Measurements from ENCODE around the gene DDAH1.
A peak's percentile ranks its signal among the peaks of the same experiment; 100 is the strongest.

DDAH1 gene

DNA sequence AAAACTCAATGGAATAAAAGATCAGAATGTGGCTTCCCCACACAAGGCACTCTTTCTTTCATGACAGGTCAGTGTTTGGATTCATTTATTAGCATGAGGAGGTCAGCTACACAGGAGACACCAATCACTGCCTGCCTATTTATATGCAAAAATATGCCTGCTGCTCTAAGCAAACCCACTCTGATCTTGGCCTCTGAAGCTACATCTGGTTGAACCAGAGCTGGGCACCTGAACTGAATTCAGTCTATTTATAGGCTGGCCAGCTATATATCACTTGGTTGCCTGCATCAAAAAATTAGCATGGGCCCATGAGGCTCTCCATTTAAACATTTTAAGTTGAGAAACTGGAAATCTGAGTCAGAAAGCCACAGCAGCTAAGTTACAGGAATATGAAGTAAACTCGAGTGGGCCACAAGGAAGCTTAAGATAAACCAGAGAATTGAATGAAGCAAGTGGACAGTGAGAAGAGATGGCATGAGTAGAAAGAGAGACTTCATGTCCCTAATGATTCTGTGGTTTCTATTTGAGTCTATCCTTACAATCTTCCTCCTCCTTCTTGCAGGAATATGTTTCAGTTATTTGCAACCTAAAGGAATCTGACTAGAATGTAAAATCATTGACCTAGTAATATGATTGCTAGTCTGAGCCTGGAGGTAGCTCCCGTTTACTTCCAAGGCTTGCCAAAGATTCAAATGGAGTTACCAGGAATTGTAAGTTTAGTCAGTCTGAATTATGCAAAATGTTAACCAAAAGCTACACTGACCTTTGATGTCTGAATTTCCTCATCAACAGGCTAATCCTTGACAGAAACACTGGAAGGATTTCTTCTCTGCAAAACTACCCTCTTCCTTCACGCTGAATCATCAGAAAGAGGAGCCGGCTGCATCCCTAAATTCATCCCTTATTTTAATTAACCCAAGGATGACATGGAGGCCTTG, 17.7 kb downstream of the DDAH1 start:
- TF ChIP-seq, protein P1, sequence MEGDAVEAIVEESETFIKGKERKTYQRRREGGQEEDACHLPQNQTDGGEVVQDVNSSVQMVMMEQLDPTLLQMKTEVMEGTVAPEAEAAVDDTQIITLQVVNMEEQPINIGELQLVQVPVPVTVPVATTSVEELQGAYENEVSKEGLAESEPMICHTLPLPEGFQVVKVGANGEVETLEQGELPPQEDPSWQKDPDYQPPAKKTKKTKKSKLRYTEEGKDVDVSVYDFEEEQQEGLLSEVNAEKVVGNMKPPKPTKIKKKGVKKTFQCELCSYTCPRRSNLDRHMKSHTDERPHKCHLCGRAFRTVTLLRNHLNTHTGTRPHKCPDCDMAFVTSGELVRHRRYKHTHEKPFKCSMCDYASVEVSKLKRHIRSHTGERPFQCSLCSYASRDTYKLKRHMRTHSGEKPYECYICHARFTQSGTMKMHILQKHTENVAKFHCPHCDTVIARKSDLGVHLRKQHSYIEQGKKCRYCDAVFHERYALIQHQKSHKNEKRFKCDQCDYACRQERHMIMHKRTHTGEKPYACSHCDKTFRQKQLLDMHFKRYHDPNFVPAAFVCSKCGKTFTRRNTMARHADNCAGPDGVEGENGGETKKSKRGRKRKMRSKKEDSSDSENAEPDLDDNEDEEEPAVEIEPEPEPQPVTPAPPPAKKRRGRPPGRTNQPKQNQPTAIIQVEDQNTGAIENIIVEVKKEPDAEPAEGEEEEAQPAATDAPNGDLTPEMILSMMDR (IDR thresholded peaks at IDR 0.05; ENCODE audit: insufficient read depth, low read depth, low read length, missing control alignments), result no peak
- no peak for DNase-seq (ENCODE audit: low read depth)
- H3K4me3 ChIP-seq (ENCODE audit: low read length), result no peak overlapping the region

DNA sequence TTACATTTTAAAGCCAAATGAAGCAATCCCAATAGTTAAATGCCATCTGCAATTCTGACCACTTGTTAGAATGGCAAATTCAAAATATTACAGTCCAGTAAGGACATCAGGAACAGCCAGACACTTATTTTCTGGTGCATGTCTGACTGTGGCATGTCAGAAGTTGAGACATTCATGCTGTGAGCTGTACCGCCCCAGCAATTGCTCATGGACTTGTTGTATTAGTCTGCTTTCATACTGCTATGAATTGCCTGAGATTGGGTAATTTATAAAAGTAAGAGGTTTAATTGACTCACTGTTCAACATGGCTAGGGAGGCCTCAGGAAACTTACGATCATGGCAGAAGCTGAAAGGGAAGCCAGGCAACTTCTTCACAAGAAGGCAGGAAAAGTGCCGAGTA, 19.1 kb downstream of the DDAH1 start:
- no peak overlapping the region for H3K4me3 ChIP-seq (ENCODE audit: low read length)
- TF ChIP-seq, protein P1 (IDR thresholded peaks at IDR 0.05; ENCODE audit: insufficient read depth, low read depth, low read length, missing control alignments), result no peak
- DNase-seq (ENCODE audit: low read depth), result peak; percentile 89

DNA sequence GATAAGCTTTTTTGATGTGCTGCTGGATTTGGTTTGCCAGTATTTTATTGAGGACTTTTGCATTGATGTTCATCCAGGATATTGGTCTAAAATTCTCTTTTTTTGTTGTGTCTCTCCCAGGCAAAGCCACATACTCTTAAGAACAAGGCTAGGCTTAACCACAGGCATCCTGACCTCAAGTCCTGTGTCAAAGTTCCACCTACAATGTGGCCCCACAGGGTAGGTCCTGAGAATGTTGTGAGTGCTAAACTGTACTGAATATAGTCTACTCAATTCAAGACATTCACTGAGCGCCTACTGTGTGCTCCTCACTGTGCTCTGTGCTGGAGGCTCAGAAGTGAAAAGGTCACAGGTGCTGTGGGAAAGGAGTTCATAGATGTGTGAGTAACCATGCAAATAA, 20.6 kb downstream of the DDAH1 start:
- TF ChIP-seq, protein P1 (IDR thresholded peaks at IDR 0.05; ENCODE audit: insufficient read depth, low read depth, low read length, missing control alignments), result no peak
- no peak for DNase-seq (ENCODE audit: low read depth)
- no peak overlapping the region for H3K4me3 ChIP-seq (ENCODE audit: low read length)

DNA sequence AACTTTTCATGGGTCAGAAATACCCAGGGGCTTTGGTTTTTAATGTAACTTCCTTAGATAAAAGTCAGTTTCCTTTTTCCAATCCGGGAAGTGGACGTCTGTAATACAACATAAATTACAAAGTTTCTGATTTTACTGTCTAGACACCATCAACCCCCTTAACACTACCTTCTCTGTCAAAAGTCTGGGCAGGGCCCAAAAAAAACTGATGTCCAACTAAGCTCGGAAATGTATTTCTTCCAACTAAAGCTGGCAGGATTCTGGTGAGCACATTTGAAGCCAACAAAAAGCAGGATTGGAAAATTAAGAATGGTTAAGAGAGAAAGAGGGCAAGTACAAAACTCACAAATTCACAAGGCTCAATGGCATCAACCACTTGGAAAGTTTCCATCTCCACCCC, 24.3 kb downstream of the DDAH1 start:
- H3K4me3 ChIP-seq (ENCODE audit: low read length), result no peak overlapping the region
- DNase-seq (ENCODE audit: low read depth), result no peak
- TF ChIP-seq, protein P1 (IDR thresholded peaks at IDR 0.05; ENCODE audit: insufficient read depth, low read depth, low read length, missing control alignments), result no peak

DNA sequence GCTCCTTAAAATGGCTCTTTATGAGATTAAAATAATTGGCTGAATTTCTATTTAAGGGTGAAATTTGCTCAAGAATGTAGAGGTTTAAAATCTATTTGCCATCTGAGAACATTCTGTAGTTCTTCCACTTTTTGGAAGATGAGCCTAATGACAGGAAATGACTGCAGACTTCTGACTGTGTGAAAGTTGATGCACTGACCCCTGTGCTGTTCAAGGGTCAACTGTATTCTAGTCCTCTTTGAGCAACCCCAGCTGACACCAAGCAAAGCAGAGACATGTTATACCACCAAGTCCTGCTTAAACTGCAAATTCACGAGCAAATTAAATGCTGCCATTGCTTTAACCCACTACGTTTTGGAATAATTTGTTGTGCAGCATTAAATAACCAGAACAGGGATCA, 26.6 kb downstream of the DDAH1 start:
- DNase-seq (ENCODE audit: low read depth), result no peak
- H3K4me3 ChIP-seq (ENCODE audit: low read length), result no peak overlapping the region
- TF ChIP-seq, protein P1 (IDR thresholded peaks at IDR 0.05; ENCODE audit: insufficient read depth, low read depth, low read length, missing control alignments), result no peak

DNA sequence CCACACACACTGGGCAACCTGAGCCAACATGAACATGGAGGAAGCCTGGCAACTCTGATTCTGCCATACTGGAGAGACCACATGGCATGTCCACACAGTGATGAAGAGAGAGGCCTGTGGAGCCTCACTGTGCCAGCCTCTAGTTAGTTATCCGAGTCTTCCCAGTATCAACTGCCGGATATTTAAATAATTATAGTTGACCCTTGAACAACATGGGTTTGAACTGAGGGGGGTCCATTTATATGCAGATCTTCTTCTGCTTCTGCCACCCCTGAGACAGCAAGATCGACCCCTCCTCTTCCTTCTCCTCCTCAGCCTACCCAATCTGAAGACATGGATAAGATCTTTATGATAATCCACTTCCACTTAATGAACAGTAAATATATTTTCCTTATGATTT, 27.8 kb downstream of the DDAH1 start:
- no peak for DNase-seq (ENCODE audit: low read depth)
- no peak overlapping the region for H3K4me3 ChIP-seq (ENCODE audit: low read length)
- TF ChIP-seq, protein P1 (IDR thresholded peaks at IDR 0.05; ENCODE audit: insufficient read depth, low read depth, low read length, missing control alignments), result no peak

DNA sequence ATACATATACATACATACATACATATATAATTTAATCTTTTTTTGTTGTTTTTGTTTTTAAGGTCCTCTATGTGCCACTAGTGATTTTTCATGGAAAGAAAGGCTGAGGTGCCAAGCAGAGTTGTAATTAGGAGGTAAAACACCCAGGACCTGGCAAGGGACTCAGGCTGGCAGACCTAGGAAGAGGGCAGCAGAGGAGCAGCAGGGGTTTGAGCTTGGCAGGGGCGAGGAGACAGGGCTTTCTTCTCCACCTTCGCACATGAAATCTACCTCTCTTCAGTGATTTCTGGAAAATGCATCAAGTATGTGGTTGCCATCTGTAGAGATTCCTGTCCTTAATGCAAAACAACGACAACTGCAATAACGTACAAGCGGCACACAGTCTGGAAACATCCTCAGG, 31.9 kb downstream of the DDAH1 start:
- DNase-seq (ENCODE audit: low read depth), result no peak
- no peak overlapping the region for H3K4me3 ChIP-seq (ENCODE audit: low read length)
- TF ChIP-seq, protein P1 (IDR thresholded peaks at IDR 0.05; ENCODE audit: insufficient read depth, low read depth, low read length, missing control alignments), result no peak

Data from epithelial cell of esophagus (primary cell).